KMS-11 (cell line): ENCODE data around the gene KMT2E.
A peak's percentile ranks its signal among the peaks of the same experiment; 100 is the strongest.
"Not testable (repeated sequence)": the region's sequence is repeated elsewhere in the genome, so short reads cannot be mapped to it uniquely, and the experiment has no call there.

Experiments used
- H2AFZ ChIP-seq: fragments of 200-600 bp; sonication (generic); 2 replicates; pipeline ENCODE4 v1.6.1; 2016; ENCODE audit warnings: antibody characterized with exemption, mixed run types, low read depth
- H3K27ac ChIP-seq: fragments of 200-600 bp; sonication (generic); 2 replicates; pipeline ENCODE4 v1.6.1; 2016; ENCODE audit warnings: mild to moderate bottlenecking, mixed run types
- H3K27me3 ChIP-seq: fragments of 200-600 bp; sonication (generic); 2 replicates; pipeline ENCODE4 v1.6.1; 2017; ENCODE audit warnings: mild to moderate bottlenecking, low read depth, mixed run types, moderate library complexity; ENCODE audit not compliant: insufficient read depth
- H3K36me3 ChIP-seq: fragments of 200-600 bp; sonication (generic); 2 replicates; pipeline ENCODE4 v1.6.1; 2017; ENCODE audit warnings: mild to moderate bottlenecking, mixed run types; ENCODE audit not compliant: insufficient read depth
- H3K4me1 ChIP-seq: fragments of 200-600 bp; sonication (generic); 2 replicates; pipeline ENCODE4 v1.6.1; 2016; ENCODE audit warnings: mild to moderate bottlenecking, low read depth, mixed run types; ENCODE audit not compliant: poor library complexity, severe bottlenecking
- H3K4me2 ChIP-seq: fragments of 200-600 bp; sonication (generic); 2 replicates; pipeline ENCODE4 v1.7.0; 2016; ENCODE audit warnings: mild to moderate bottlenecking, mixed run types
- H3K4me3 ChIP-seq: fragments of 200-600 bp; sonication (generic); IDR thresholded peaks from 2 replicates; pipeline ENCODE4 v1.6.1; 2017; ENCODE audit warnings: low read depth, low read length, mixed read lengths; ENCODE audit not compliant: insufficient read depth
- H3K79me2 ChIP-seq: fragments of 200-600 bp; sonication (generic); 2 replicates; pipeline ENCODE4 v1.6.1; 2016; ENCODE audit warnings: low read depth, mixed run types; ENCODE audit not compliant: insufficient read depth
- H3K9ac ChIP-seq: fragments of 200-600 bp; sonication (generic); 2 replicates; pipeline ENCODE4 v1.6.1; 2016; ENCODE audit warnings: mild to moderate bottlenecking, mixed run types
- H4K20me1 ChIP-seq: fragments of 200-600 bp; sonication (generic); 2 replicates; pipeline ENCODE4 v1.6.1; 2016; ENCODE audit warnings: mild to moderate bottlenecking, mixed run types; ENCODE audit not compliant: insufficient read depth
- CTCF ChIP-seq: fragments of 200-600 bp; sonication (generic); conservative IDR thresholded peaks from 2 replicates; pipeline ENCODE4 v1.6.1; 2017; ENCODE audit warnings: low read depth, mild to moderate bottlenecking, antibody characterized with exemption, low read length, moderate library complexity, mixed read lengths

Gene KMT2E

GRCh38 chr7:105046414-105046813 lies 32.4 kb downstream of the KMT2E start:
- no peak overlapping the region for H3K27ac ChIP-seq
- peaks cover 94% of the 10 kb centered on the region for H3K79me2 ChIP-seq
- H3K4me2 ChIP-seq: no peak overlapping the region
- H3K36me3 ChIP-seq: peaks cover 27% of the 10 kb centered on the region; the same call in 1 of the 2 replicates
- no peaks in the 10 kb centered on the region for H3K27me3 ChIP-seq
- peaks cover 22% of the 10 kb centered on the region; the same call in 1 of the 2 replicates for H4K20me1 ChIP-seq
- peaks cover 34% of the 10 kb centered on the region for H3K4me1 ChIP-seq
- H3K4me3 ChIP-seq: no peak overlapping the region
- TF ChIP-seq CTCF: no peak
- no peak overlapping the region for H2AFZ ChIP-seq
- H3K9ac ChIP-seq: no peak overlapping the region

GRCh38 chr7:105047932-105048331 lies 33.9 kb downstream of the KMT2E start:
- H3K4me3 ChIP-seq: no peak overlapping the region
- peaks cover 92% of the 10 kb centered on the region for H3K79me2 ChIP-seq
- peaks cover 24% of the 10 kb centered on the region; the same call in 1 of the 2 replicates for H3K36me3 ChIP-seq
- H3K27ac ChIP-seq: no peak overlapping the region
- H4K20me1 ChIP-seq: peaks cover 23% of the 10 kb centered on the region; the same call in 1 of the 2 replicates
- H3K4me2 ChIP-seq: no peak overlapping the region
- H2AFZ ChIP-seq: no peak overlapping the region
- peaks cover 19% of the 10 kb centered on the region for H3K4me1 ChIP-seq
- H3K9ac ChIP-seq: no peak overlapping the region
- no peaks in the 10 kb centered on the region for H3K27me3 ChIP-seq
- no peak for TF ChIP-seq CTCF

GRCh38 chr7:105050493-105050892 lies 36.5 kb downstream of the KMT2E start:
- H2AFZ ChIP-seq: no peak overlapping the region
- H4K20me1 ChIP-seq: peaks cover 27% of the 10 kb centered on the region; the same call in 1 of the 2 replicates
- H3K4me1 ChIP-seq: peaks cover 10% of the 10 kb centered on the region
- TF ChIP-seq CTCF: no peak
- H3K79me2 ChIP-seq: peaks cover 93% of the 10 kb centered on the region
- H3K4me3 ChIP-seq: no peak overlapping the region
- H3K27ac ChIP-seq: 0 out of 2 replicates have a peak overlapping the region, but pooled peaks have one; percentile 6
- H3K4me2 ChIP-seq: no peak overlapping the region
- H3K36me3 ChIP-seq: peaks cover 22% of the 10 kb centered on the region; the same call in 1 of the 2 replicates
- H3K9ac ChIP-seq: no peak overlapping the region
- no peaks in the 10 kb centered on the region for H3K27me3 ChIP-seq

- peaks cover 93% of the 10 kb centered on the region for H3K79me2 ChIP-seq
- peaks cover 14% of the 10 kb centered on the region for H3K4me1 ChIP-seq
- not testable (repeated sequence) for H2AFZ ChIP-seq, H3K27ac ChIP-seq, H3K9ac ChIP-seq, H3K4me2 ChIP-seq, H3K4me3 ChIP-seq, H3K27me3 ChIP-seq
- H3K36me3 ChIP-seq: peaks cover 18% of the 10 kb centered on the region; the same call in 1 of the 2 replicates
- peaks cover 27% of the 10 kb centered on the region for H4K20me1 ChIP-seq
Observed at GRCh38 chr7:105050899-105051298, 36.9 kb downstream of the KMT2E start.

GRCh38 chr7:105055084-105055483 lies 41.1 kb downstream of the KMT2E start:
- no peak overlapping the region for H3K27ac ChIP-seq
- peaks cover 97% of the 10 kb centered on the region for H3K79me2 ChIP-seq
- no peak overlapping the region for H3K4me3 ChIP-seq
- no peak overlapping the region for H2AFZ ChIP-seq
- H3K36me3 ChIP-seq: peaks cover 6% of the 10 kb centered on the region; the same call in 1 of the 2 replicates
- no peaks in the 10 kb centered on the region for H3K27me3 ChIP-seq
- no peak overlapping the region for H3K9ac ChIP-seq
- peaks cover 41% of the 10 kb centered on the region for H4K20me1 ChIP-seq
- peaks cover 18% of the 10 kb centered on the region for H3K4me1 ChIP-seq
- no peak for TF ChIP-seq CTCF
- H3K4me2 ChIP-seq: no peak overlapping the region
